Neuron (in vitro differentiated cells): ENCODE measurements around the gene RPS6KA2.

Experiments
- H2AFZ ChIP-seq: one replicate; pipeline ENCODE4 v1.6.1; 2013; ENCODE audit warnings: low read depth, mild to moderate bottlenecking, inconsistent platforms, low read length, moderate library complexity
- H3K27me3 ChIP-seq: one replicate; pipeline ENCODE4 v1.6.1; 2013; ENCODE audit warnings: low read length; ENCODE audit not compliant: insufficient read depth
- H3K36me3 ChIP-seq: one replicate; pipeline ENCODE4 v1.6.1; 2013; ENCODE audit warnings: low read length; ENCODE audit not compliant: insufficient read depth
- H3K4me1 ChIP-seq: one replicate; pipeline ENCODE4 v1.6.1; 2013; ENCODE audit warnings: low read length; ENCODE audit not compliant: insufficient read depth
- H3K4me3 ChIP-seq: 2 replicates; pipeline ENCODE4 v1.5.1; 2013; ENCODE audit warnings: mild to moderate bottlenecking, low read length, moderate library complexity
- H3K9me3 ChIP-seq: one replicate; pipeline ENCODE4 v1.6.1; 2013; ENCODE audit warnings: low read length

RPS6KA2 gene

GRCh38 chr6:166493427-166494100 is 133.5 kb downstream of the RPS6KA2 start:
- H3K4me3 ChIP-seq, result no peak overlapping the region
- peaks cover 18% of the 10 kb centered on the region for H3K4me1 ChIP-seq
- H3K36me3 ChIP-seq, result peaks cover 27% of the 10 kb centered on the region
- no peak overlapping the region for H2AFZ ChIP-seq
- peaks cover 4% of the 10 kb centered on the region for H3K9me3 ChIP-seq
- H3K27me3 ChIP-seq, result no peaks in the 10 kb centered on the region

GRCh38 chr6:166492092-166492741 is 134.8 kb downstream of the RPS6KA2 start:
- peaks cover 23% of the 10 kb centered on the region for H3K36me3 ChIP-seq
- H3K4me1 ChIP-seq, result peaks cover 18% of the 10 kb centered on the region
- no peaks in the 10 kb centered on the region for H3K27me3 ChIP-seq
- H3K4me3 ChIP-seq, result no peak overlapping the region
- H3K9me3 ChIP-seq, result no peaks in the 10 kb centered on the region
- no peak overlapping the region for H2AFZ ChIP-seq

DNA sequence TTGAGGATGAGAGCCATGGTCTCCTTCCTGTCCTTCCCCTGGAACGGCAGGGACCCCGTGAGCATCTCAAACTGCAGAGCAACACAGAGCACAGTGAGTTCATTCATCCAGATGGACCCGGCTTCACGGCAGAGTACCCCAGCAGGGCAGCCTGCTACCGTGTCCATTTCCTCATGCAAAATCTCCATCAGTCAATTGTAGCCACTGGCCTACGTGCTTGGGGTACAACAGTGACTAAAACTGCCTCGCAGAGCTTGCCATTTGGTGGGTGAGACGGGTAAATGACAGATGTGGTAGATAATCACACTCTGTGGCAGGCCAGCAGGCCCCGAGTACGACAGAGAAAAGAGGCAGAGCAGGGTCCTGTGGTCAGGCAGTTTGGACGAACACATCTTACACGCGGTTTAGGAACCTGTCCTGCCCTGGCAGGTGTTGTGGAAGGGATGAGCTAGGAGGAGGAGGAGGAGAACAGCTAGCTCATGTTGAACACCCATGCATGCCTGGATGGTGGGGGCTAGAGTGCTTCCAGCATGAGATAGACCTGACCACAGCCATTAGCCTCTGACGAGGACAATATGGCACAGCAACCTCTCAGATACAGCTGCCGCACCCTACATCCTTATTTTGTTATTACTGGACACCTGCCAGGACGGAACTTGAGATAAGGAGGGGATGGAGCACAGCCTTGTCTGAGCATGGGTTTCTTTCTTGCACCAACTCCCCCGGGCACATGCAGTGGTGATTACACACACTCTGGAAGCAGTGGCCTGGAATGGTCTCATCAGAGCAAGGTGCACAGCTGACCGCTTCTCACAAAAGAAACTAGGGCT is 136.2 kb downstream of the RPS6KA2 start:
- peaks cover 29% of the 10 kb centered on the region for H3K36me3 ChIP-seq
- H3K27me3 ChIP-seq, result no peaks in the 10 kb centered on the region
- H2AFZ ChIP-seq, result no peak overlapping the region
- H3K9me3 ChIP-seq, result no peaks in the 10 kb centered on the region
- H3K4me3 ChIP-seq, result no peak overlapping the region
- peaks cover 18% of the 10 kb centered on the region for H3K4me1 ChIP-seq

DNA sequence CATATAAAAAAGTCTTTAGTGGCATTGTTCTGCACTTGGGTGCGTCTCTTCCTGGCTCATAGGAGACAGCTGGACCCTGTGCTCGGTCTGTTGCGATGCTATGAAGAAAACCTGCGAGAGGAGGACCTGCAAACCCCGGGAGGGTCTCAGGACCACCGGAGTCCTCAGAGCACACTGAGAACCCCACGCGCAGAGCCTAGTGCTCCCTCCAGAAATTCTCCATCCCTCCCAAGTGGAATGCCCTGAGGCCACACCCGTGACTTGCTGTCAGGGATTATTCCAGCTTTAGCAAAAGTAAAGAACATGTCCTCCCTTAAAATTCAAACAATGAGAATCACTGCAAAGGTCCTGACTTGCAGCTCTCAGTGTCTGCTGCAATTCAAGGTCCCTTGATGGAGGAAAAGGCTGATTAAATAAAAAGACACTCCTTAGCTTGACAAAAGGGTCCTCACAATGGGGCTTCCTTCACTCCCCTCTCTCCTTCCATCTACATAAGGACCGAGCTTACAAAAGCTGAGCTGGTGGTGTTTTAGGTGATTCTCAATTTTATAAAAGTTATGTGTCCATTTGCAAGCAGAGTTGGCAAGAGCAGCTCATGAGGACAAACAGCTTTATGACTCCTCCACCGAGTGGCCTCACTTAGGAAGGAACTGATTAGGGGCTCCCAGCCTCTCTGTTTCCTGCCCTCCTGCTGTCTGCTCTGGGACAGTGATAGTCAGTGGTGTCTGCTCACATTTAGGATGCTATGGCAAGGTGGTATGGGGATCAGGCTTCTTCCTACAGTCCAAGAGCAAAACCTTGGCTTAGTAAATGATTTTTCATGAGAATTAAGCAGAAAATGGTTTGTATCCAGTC is 137.5 kb downstream of the RPS6KA2 start:
- peaks cover 15% of the 10 kb centered on the region for H3K4me1 ChIP-seq
- no peak overlapping the region for H2AFZ ChIP-seq
- H3K27me3 ChIP-seq, result no peaks in the 10 kb centered on the region
- H3K36me3 ChIP-seq, result peaks cover 29% of the 10 kb centered on the region
- no peak overlapping the region for H3K4me3 ChIP-seq
- H3K9me3 ChIP-seq, result no peaks in the 10 kb centered on the region

DNA sequence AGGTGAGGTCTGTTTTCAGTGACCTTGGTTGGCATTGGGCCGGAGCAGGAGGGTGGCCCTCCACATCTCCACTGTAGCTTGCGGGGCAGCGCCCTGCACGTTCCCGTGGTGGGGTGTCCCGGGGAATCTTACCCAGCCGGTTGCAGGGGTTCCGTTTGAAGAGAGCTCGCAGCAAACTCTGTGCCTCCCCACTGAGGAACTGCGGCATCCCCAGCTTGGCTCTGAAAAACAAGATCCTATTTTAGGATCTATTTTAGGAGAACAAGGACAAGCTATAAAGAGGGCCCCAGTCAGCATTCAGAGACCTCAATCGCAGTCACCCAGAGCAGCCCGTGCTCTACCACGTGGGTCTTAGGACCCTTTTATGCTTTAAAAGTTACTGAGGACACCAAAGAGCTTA is 138.3 kb downstream of the RPS6KA2 start:
- H2AFZ ChIP-seq, result no peak overlapping the region
- no peak overlapping the region for H3K4me3 ChIP-seq
- peaks cover 29% of the 10 kb centered on the region for H3K36me3 ChIP-seq
- H3K27me3 ChIP-seq, result no peaks in the 10 kb centered on the region
- peaks cover 10% of the 10 kb centered on the region for H3K4me1 ChIP-seq
- no peaks in the 10 kb centered on the region for H3K9me3 ChIP-seq

- Histone ChIP-seq H3K36me3 (peaks cover 29% of the 10 kb centered on the region), H3K4me1 (peaks cover 10% of the 10 kb centered on the region), H3K27me3 (no peaks in the 10 kb centered on the region), H3K9me3 (no peaks in the 10 kb centered on the region), H3K4me3 (no peak overlapping the region), H2AFZ (no peak overlapping the region)
These were observed 138.9 kb downstream of the RPS6KA2 start for GRCh38 chr6:166488076-166488685.

DNA sequence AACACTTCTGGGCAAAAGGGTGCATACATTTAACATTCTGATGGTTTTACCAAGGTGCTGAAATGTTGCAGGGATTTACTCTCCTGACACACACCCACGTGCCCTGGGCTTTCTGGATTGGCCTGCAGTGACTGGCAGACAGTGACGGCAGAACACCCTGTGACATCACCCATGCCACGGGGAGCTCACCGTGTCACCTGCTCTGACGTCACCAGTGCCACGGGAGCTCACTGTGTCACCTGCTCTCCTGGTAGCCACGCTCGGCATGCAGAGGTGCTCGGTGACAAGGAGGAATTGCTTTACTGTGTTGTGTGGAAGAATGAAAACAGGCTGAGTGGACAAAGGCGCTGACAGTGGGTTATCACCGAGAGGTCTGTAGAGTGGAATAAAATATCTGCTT is 139.9 kb downstream of the RPS6KA2 start:
- H3K36me3 ChIP-seq, result peaks cover 28% of the 10 kb centered on the region
- no peaks in the 10 kb centered on the region for H3K9me3 ChIP-seq
- peaks cover 10% of the 10 kb centered on the region for H3K4me1 ChIP-seq
- no peak overlapping the region for H3K4me3 ChIP-seq
- no peak overlapping the region for H2AFZ ChIP-seq
- no peaks in the 10 kb centered on the region for H3K27me3 ChIP-seq

DNA sequence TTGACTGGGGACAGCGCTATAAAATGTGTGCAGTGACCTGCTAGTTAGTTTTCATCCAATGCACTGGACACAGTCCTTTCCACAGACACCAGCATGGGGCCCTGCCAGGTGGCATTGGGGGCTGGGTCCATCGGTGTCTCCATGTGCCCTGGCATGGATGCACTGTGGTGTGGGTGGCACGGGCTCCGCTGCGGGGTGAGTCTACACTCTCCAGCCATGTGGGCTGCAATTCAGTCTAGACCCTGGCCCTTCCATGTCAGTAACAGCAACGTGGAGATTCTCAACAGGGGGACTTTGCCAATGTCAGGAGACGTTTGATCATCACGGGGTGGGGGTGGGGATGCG is 140.5 kb downstream of the RPS6KA2 start:
- peaks cover 26% of the 10 kb centered on the region for H3K36me3 ChIP-seq
- no peaks in the 10 kb centered on the region for H3K9me3 ChIP-seq
- H3K4me3 ChIP-seq, result no peak overlapping the region
- H3K4me1 ChIP-seq, result peaks cover 10% of the 10 kb centered on the region
- no peaks in the 10 kb centered on the region for H3K27me3 ChIP-seq
- no peak overlapping the region for H2AFZ ChIP-seq

DNA sequence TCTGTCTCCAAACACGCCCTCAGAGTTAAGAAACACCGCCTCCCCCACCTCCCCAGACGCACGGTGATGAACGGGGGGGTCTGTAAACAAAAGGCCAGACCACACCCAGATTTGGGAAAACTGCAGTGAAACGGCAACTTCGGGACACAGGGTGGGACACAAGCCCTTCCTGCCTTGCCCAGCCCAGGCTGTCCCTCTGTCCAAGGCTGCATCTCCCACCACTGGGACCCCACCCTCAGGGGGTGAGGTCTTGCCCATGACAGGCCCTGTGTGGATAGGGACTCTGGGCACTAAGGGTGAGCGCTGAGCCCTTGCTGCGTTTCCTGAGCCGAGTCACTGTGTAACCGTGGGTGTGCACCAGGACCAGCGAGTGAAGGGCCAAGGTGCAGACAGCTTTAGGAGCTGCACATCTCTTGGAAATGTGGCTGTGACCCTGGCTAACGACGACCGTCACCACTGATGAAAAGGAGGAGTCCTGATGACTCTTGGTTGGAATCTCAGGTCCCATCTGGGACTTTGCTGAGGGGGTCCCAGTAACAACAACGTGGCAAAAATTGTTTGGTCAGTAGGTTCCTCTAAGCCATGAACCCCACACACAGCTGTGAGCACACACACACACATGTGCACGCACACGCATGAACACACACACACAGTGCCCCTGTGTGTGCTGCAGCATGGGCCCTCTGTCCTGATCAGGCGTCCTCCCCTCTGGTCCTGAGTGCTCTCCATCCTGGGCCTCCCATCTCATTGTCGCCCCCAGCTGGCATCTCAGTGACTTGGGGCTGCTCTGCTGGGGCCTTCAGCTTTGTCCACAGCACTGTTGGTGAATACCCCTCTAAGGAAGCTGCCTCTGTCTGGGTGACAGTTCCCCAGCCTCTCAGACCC is 141.2 kb downstream of the RPS6KA2 start:
- H3K27me3 ChIP-seq, result no peaks in the 10 kb centered on the region
- peaks cover 22% of the 10 kb centered on the region for H3K36me3 ChIP-seq
- H2AFZ ChIP-seq, result no peak overlapping the region

DNA sequence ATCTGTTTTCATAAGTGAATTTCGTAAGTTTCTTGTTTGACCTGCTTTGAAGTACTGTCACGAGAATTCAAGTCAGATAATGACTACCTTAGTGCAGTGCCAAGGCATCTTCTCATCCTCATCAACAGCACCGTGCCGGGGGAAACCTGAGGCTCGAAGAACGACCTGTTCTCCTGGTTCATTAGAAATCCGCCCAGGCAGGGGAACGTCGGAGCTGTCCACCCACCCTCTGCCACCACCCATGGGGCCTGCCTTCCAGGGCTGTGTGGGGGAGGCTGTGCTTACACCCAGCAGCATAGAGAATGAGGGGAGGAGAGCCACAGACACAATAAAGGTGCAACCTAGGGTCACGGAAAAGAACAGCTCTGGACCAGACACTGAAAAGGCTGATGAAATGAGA is 142.2 kb downstream of the RPS6KA2 start:
- H3K36me3 ChIP-seq, result peaks cover 13% of the 10 kb centered on the region
- H3K4me1 ChIP-seq, result peaks cover 10% of the 10 kb centered on the region
- H3K27me3 ChIP-seq, result no peaks in the 10 kb centered on the region
- no peaks in the 10 kb centered on the region for H3K9me3 ChIP-seq
- no peak overlapping the region for H2AFZ ChIP-seq
- H3K4me3 ChIP-seq, result no peak overlapping the region

More for the DNA sequence above, 141.2 kb downstream of the RPS6KA2 start:
- no peak overlapping the region for H3K4me3 ChIP-seq
- H3K4me1 ChIP-seq, result peaks cover 10% of the 10 kb centered on the region
- no peaks in the 10 kb centered on the region for H3K9me3 ChIP-seq

DNA sequence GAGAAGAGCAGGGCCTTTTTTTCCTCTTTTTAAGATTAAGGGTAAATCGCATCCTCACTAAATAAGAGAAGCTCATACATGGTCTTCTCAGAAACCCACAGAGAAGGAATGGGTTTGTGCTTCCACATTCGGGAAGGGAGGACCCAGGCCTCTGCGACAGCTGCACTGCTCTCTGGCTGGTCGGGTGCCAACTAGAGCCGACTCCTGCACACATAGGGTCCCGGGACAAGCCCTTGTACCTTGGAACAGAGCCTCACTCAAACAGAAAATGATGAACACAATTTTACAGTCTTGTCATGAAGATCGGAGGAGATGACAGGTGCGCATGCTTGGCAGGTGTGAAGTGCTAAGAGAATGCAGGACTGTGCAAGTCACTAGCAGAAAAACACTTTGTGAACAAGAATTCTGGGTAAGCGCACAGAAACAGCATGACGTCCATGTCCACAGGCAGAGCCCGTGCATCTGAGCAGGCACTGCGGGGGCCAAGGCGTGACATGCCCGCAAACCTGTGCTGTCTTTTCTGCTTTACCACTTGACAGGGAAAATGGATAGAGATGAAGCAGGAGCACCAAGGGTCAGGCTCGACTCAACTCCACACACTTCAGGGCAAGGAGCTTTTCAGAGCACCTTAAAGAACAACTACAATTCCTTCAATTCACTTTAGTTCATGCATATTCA is 143.3 kb downstream of the RPS6KA2 start:
- no peaks in the 10 kb centered on the region for H3K9me3 ChIP-seq
- no peak overlapping the region for H3K4me3 ChIP-seq
- H3K27me3 ChIP-seq, result no peaks in the 10 kb centered on the region
- peaks cover 17% of the 10 kb centered on the region for H3K36me3 ChIP-seq
- no peak overlapping the region for H2AFZ ChIP-seq
- H3K4me1 ChIP-seq, result peaks cover 10% of the 10 kb centered on the region
